Choroid plexus epithelial cell (primary cell): ENCODE measurements around the gene PTCHD1.
A peak's percentile ranks its signal among the peaks of the same experiment; 100 is the strongest.

ENCODE experiments used
- DNase-seq: peaks from one replicate; pipeline ENCODE4 v3.0.0-alpha.2; 2010; ENCODE audit warnings: low read depth
- H3K4me3 ChIP-seq: 2 replicates; pipeline ENCODE4 v1.5.1; 2011; ENCODE audit warnings: low read depth, mild to moderate bottlenecking, control low read depth, low read length, moderate library complexity
- TF ChIP-seq, protein P1 (sequence below): conservative IDR thresholded peaks from 2 replicates; pipeline ENCODE4 v1.5.1; 2011; ENCODE audit warnings: low read depth, mild to moderate bottlenecking, control low read depth, inconsistent platforms, low read length, moderate library complexity

PTCHD1 gene

DNA sequence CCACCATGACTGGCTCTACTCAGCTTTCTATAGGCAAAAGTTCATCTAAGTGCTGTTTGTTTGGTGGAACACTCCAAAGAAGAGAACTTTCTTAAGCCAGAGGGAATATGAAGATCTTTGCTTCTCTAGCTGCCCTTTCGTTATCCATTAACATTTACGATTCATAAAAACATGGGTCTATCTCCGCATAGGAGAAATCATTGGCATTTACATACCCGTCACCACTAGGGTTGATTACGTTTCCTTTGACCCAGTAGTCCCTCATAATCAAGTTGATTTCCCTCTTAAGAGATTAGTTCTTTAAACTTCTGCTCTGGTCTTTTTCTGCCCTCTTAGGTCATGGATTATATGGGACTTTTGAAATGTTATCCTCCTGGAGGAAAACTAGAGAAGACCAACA, 57.5 kb downstream of the PTCHD1 start:
- no peak for DNase-seq
- TF ChIP-seq, protein P1, sequence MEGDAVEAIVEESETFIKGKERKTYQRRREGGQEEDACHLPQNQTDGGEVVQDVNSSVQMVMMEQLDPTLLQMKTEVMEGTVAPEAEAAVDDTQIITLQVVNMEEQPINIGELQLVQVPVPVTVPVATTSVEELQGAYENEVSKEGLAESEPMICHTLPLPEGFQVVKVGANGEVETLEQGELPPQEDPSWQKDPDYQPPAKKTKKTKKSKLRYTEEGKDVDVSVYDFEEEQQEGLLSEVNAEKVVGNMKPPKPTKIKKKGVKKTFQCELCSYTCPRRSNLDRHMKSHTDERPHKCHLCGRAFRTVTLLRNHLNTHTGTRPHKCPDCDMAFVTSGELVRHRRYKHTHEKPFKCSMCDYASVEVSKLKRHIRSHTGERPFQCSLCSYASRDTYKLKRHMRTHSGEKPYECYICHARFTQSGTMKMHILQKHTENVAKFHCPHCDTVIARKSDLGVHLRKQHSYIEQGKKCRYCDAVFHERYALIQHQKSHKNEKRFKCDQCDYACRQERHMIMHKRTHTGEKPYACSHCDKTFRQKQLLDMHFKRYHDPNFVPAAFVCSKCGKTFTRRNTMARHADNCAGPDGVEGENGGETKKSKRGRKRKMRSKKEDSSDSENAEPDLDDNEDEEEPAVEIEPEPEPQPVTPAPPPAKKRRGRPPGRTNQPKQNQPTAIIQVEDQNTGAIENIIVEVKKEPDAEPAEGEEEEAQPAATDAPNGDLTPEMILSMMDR, result no peak
- no peak overlapping the region for H3K4me3 ChIP-seq

DNA sequence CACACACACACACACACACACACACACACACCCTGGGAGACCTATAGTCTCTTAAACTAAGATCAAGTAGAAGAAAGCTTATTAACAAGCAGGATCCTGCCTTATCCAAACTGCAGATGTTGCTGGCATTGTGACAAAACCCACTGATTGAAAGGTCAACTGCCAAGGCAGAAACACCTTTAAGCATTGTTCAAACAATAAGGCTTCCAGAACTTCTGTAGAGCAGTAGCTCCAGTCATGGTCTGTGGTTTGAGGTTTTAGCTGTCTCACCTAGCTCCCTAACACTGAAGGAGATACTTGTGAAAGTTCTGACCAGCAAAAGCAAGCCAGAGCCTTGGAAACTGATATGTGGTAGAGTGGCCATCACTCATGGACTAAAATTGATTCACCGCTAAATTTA, 59.8 kb downstream of the PTCHD1 start:
- H3K4me3 ChIP-seq, result no peak overlapping the region
- TF ChIP-seq, protein P1, result no peak
- DNase-seq, result no peak

DNA sequence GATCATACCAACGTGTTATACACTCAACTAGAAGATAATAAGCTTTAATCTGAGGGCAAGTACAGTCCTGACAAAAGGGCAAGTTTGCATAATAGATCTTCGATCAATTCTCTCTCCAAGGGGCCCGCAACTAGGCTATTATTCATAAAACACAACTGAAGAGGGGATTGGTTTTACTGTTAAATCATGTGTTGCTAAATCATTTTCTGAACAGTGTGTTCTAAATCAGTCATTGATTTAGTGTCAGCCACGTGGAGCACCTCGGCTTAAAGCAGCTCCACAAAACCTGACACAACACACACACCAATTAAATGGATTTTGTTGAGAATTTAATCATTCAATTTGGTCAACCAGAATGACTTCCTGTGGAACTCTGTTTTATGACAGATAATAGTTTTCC, 61.6 kb downstream of the PTCHD1 start:
- DNase-seq, result no peak
- no peak overlapping the region for H3K4me3 ChIP-seq
- TF ChIP-seq, protein P1, result no peak

DNA sequence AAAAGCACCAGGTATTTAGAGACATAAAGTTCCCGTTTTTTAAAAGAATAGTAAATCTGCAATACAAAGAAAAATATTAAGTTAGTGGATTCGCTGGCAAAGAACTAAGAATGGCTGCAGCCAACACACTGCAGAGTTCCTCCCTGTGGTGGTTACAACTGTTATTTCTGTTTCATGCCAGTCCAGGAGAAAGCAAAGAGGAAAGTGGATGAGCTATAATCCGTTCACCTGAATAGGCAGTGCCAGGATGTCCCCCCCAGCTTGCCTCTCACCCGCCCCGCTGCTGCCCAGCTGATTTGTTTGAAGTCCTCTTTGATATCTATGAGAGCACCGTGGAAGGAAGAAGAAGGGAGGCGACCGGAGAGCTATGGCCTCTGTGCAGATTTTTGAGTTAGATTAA, 63.9 kb downstream of the PTCHD1 start:
- no peak overlapping the region for H3K4me3 ChIP-seq
- TF ChIP-seq, protein P1, result no peak
- no peak for DNase-seq

DNA sequence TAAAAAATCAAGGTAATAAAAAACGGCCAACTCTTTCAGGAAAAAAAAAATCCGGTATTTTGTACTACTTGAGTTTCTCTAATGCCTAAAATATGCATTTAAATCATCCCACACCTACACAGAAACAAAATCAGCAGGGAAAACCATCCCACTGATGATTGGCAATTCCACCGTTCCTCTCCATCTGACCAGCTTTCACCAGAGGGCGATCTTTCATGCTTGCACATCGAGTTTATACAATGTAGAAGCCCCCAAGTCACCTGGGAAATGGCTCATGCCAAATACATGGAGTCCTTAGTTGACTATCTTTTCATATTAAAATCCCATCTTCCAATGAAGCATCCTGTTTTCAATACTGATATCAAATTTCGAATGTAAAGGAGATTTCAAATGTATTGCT, 69.2 kb downstream of the PTCHD1 start:
- DNase-seq, result peak; percentile 5
- H3K4me3 ChIP-seq, result no peak overlapping the region
- TF ChIP-seq, protein P1, result peak; percentile 55

DNA sequence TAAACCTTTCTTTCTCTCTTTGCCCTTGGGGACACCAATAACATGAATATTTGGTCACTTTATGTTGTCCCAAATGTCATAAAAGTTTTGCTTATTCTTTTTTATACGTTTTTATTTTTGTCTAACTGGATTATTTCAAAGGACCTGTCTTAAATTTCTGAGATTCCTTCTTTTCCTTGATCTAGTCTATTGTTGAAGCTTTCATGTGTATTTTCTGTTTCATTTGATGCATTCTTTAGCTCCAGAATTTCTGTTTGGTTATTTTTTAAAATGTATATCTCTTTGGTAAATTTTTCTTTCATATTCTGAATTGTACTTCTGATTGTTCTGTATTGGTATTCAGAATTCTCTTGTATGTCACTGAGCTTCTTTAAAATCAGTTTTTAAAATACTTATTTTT, 88.3 kb downstream of the PTCHD1 start:
- DNase-seq, result no peak
- TF ChIP-seq, protein P1, result no peak
- H3K4me3 ChIP-seq, result no peak overlapping the region

DNA sequence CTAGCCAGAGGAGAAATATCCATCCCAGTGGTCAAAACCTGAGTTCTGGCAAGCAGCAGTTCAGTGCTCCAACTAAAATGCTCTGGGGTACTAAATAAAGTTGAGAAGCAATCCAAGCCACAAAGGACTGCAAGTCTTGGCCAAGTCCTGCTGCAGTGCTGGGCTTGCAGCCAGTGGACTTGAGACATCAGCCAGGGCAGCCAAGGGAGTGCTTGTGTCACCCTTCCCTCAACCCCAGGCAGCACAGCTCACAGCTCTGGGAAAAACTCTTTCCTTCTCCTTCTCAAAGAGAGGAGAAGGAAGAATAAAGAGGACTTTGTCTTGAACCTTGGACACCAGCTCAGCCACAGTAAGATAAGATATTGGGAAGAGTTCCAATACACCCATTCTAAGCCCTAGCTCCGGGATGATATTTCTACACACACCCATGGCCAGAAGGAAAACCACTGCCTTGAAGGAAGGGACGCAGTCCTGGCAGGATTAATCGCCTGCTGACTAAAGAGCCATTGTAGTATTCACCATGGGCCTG, 99.8 kb downstream of the PTCHD1 start:
- TF ChIP-seq, protein P1, result no peak
- H3K4me3 ChIP-seq, result no peak overlapping the region
- peak; percentile 72 for DNase-seq
